ENCODE results near the gene PPP3R2. TPM values are rescaled to one million over a fixed set of nuclear protein-coding genes. Genes with fewer than 3 reads are reported as not detected.

Gene PPP3R2, protein sequence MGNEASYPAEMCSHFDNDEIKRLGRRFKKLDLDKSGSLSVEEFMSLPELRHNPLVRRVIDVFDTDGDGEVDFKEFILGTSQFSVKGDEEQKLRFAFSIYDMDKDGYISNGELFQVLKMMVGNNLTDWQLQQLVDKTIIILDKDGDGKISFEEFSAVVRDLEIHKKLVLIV
- total RNA-seq = not detected in 2 replicates
- long read RNA-seq = 0 reads

DNA sequence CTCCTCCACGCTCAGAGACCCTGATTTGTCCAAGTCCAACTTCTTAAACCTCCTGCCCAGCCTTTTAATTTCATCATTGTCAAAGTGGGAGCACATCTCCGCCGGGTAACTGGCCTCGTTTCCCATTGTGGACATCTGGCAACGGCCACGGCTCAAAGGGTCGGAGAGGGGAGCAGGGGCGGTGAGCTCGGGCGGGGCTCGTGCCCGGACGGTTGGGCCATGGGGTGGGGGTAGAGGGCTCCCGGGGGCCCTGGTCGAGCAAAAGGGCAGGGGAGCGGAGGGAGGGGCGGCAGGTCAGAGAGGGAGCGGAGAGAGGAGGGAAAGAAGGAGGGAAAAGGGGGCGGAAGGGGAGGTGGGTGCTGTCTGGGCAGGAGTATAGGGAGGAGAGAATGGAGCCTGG is at the start of gene PPP3R2:
Gene PPP3R2, minus strand, starts transcription at position 174 of the 400 bp plus-strand sequence. Its CDS starts 48 bp downstream, at position 126.
- H3K4me1 Mint-ChIP-seq = no peaks in the 10 kb centered on the region
- no peak for DNase-seq (ENCODE audit: low read depth, low spot score)
- H3K9me3 Mint-ChIP-seq = no peaks in the 10 kb centered on the region
- TF ChIP-seq, protein P1, sequence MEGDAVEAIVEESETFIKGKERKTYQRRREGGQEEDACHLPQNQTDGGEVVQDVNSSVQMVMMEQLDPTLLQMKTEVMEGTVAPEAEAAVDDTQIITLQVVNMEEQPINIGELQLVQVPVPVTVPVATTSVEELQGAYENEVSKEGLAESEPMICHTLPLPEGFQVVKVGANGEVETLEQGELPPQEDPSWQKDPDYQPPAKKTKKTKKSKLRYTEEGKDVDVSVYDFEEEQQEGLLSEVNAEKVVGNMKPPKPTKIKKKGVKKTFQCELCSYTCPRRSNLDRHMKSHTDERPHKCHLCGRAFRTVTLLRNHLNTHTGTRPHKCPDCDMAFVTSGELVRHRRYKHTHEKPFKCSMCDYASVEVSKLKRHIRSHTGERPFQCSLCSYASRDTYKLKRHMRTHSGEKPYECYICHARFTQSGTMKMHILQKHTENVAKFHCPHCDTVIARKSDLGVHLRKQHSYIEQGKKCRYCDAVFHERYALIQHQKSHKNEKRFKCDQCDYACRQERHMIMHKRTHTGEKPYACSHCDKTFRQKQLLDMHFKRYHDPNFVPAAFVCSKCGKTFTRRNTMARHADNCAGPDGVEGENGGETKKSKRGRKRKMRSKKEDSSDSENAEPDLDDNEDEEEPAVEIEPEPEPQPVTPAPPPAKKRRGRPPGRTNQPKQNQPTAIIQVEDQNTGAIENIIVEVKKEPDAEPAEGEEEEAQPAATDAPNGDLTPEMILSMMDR (conservative IDR thresholded peaks at IDR 0.05) = no peak
- H3K4me3 Mint-ChIP-seq = no peak within 1 kb of the TSS
- no peaks in the 10 kb centered on the region for H3K36me3 Mint-ChIP-seq (ENCODE audit: low read depth)
- no peak within 1 kb of the TSS for H3K27ac Mint-ChIP-seq (ENCODE audit: unreplicated experiment)
- peaks cover 45% of the 10 kb centered on the region for H3K27me3 Mint-ChIP-seq (ENCODE audit: low read depth)

DNA sequence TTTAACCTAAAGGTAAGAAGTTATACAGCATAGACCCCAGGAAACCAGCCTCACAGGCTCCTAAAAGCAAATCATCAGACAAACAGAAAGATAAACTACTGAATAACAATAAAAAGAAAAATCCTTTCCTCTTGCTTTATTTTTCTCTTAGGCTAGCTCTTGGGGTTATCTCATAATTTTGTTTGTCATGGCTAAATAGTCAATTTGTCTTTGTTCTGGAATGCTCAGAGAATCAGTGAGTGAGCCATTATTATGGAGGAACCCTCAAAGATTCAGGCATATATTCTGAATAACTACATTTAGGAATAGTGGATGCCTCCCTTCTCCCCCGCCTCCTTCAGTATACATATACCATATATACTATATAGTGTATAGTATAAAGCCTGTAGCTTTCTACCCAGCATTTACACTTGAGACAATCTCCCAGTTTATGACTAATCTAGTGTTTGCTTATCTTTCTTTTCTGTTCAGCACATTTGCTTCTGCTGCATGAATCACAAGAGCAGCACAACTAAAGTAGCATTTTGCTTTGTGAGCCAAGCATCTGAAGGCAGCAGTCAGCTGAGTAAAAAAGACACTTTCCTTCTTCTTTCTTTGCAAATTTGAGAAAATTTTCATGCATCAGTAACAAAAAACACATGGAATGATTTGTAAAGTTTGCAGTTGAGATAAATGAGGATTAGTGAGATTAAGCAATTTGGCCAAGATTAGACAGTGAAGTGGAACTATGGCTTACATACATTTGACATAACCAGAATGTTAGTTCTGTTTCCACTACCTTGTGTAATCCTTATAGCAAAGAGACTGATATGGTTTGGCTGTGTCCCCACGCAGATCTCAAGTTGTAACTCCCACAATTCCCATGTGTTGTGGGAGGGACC is 45.3 kb upstream of the PPP3R2 start:
- Mint-ChIP-seq H3K4me1 (no peaks in the 10 kb centered on the region), H3K27ac (ENCODE audit: unreplicated experiment) (no peak overlapping the region), H3K27me3 (ENCODE audit: low read depth) (peaks cover 5% of the 10 kb centered on the region), H3K9me3 (peaks cover 10% of the 10 kb centered on the region), H3K36me3 (ENCODE audit: low read depth) (peaks cover 3% of the 10 kb centered on the region), H3K4me3 (no peak overlapping the region)
- no peak for DNase-seq (ENCODE audit: low read depth, low spot score)
- TF ChIP-seq, protein P1 (conservative IDR thresholded peaks at IDR 0.05) = no peak

DNA sequence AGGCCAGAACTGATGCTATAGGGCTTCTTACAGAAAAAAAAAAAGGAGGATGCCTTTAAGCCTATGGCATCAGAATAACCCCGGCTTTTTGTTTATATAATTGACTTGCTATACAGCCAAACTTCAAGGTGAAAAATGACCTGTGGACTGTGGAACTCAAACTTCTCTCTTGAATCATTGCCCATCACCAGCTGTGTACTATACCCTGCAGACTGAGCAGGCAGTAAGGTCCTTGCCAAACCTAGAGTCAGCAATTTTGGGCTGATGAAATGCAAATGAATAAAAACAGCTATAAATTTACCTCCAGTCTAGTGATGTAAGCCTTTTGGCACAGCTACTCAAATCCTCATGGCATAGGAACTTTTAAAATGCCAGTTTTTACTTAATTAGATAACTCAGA is 44.5 kb upstream of the PPP3R2 start:
- no peak for DNase-seq (ENCODE audit: low read depth, low spot score)
- peaks cover 10% of the 10 kb centered on the region for H3K9me3 Mint-ChIP-seq
- peaks cover 4% of the 10 kb centered on the region for H3K27me3 Mint-ChIP-seq (ENCODE audit: low read depth)
- no peak overlapping the region for H3K4me3 Mint-ChIP-seq
- TF ChIP-seq, protein P1 (conservative IDR thresholded peaks at IDR 0.05) = no peak
- peaks cover 3% of the 10 kb centered on the region for H3K36me3 Mint-ChIP-seq (ENCODE audit: low read depth)
- no peak overlapping the region for H3K27ac Mint-ChIP-seq (ENCODE audit: unreplicated experiment)
- H3K4me1 Mint-ChIP-seq = no peaks in the 10 kb centered on the region

DNA sequence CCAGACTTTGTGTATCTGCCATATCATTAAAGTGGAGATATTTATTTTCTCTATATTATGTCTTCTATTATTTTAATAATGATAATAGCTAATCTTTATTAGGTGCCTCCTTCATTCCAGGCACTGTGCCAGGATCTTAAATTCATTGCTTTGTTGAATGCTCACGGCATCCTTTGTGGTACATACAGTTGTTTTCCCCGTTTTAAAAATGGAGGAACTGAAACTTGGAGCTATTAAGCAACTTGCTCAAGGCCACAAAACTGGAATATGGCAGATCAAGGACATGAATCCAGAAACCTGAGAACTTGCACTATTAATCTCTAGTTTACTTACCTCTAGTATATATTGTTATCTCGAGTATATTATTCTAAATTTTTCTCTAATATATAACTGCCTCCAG is 41.5 kb upstream of the PPP3R2 start:
- H3K27me3 Mint-ChIP-seq (ENCODE audit: low read depth) = peaks cover 4% of the 10 kb centered on the region
- no peak for DNase-seq (ENCODE audit: low read depth, low spot score)
- H3K4me3 Mint-ChIP-seq = no peak overlapping the region
- no peaks in the 10 kb centered on the region for H3K4me1 Mint-ChIP-seq
- TF ChIP-seq, protein P1 (conservative IDR thresholded peaks at IDR 0.05) = no peak
- H3K9me3 Mint-ChIP-seq = no peaks in the 10 kb centered on the region
- H3K36me3 Mint-ChIP-seq (ENCODE audit: low read depth) = no peaks in the 10 kb centered on the region
- no peak overlapping the region for H3K27ac Mint-ChIP-seq (ENCODE audit: unreplicated experiment)

DNA sequence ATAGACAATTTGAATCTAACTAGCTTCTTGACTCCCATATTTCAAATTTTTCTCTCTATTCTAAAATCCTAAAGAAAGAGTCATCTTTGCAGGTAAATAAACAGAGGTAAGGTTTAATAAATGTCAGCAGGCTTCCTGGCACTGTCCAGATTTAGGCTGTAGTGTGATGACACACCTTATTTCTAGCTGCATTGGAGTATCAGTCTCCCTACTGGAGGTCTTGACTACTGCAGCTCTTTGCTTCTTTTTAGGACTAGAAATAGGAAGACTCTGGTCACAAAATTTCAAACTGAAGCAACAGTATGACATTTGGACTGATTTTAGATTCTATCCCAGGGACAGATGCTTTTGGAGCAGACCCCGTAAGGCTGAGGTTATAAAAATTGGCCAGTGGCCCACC is 40.7 kb upstream of the PPP3R2 start:
- no peaks in the 10 kb centered on the region for H3K36me3 Mint-ChIP-seq (ENCODE audit: low read depth)
- peaks cover 4% of the 10 kb centered on the region for H3K27me3 Mint-ChIP-seq (ENCODE audit: low read depth)
- no peaks in the 10 kb centered on the region for H3K9me3 Mint-ChIP-seq
- H3K4me1 Mint-ChIP-seq = no peaks in the 10 kb centered on the region
- DNase-seq (ENCODE audit: low read depth, low spot score) = no peak
- TF ChIP-seq, protein P1 (conservative IDR thresholded peaks at IDR 0.05) = no peak
- H3K4me3 Mint-ChIP-seq = no peak overlapping the region
- H3K27ac Mint-ChIP-seq (ENCODE audit: unreplicated experiment) = no peak overlapping the region

All from neural crest cell (in vitro differentiated cells).